ENCODE measurements around the gene GBA2.

Gene GBA2
- 49.9 reads per million, percentile 68 among the genes with 10 or more reads in this experiment for total RNA-seq

- DNase-seq: peak; percentile 50
Observed at GRCh38 chr9:35748858-35749514, at the start of gene GBA2, which contains the start of gene RGP1. Gene GBA2 (minus strand): TSS chr9:35749228. CDS start chr9:35748704, 524 bp downstream. Gene RGP1 (plus strand): TSS chr9:35749287. CDS start chr9:35749756, 469 bp downstream.

GRCh38 chr9:35797311-35798109, 48.5 kb upstream of the GBA2 start:
- no peak for DNase-seq

GRCh38 chr9:35795695-35796094, 46.7 kb upstream of the GBA2 start:
- no peak for DNase-seq

- no peak for DNase-seq
Observed at GRCh38 chr9:35793461-35793860, 44.4 kb upstream of the GBA2 start.

GRCh38 chr9:35792826-35793225, 43.8 kb upstream of the GBA2 start:
- DNase-seq: no peak

GRCh38 chr9:35792024-35792813, 43.2 kb upstream of the GBA2 start:
- DNase-seq: no peak

- DNase-seq: no peak
Observed at GRCh38 chr9:35791297-35791921, 42.4 kb upstream of the GBA2 start, which contains the start of gene NPR2. Gene NPR2 (plus strand): TSS chr9:35791591. CDS start chr9:35792409, 818 bp downstream.

GRCh38 chr9:35790385-35791296, 41.6 kb upstream of the GBA2 start:
- peak; percentile 54 for DNase-seq

- no peak for DNase-seq
Observed at GRCh38 chr9:35790025-35790384, 41.0 kb upstream of the GBA2 start.

- no peak for DNase-seq
Observed at GRCh38 chr9:35789541-35789940, 40.5 kb upstream of the GBA2 start.

GRCh38 chr9:35783418-35783817, 34.4 kb upstream of the GBA2 start:
- no peak for DNase-seq

GRCh38 chr9:35781066-35781465, 32.0 kb upstream of the GBA2 start:
- DNase-seq: no peak

GRCh38 chr9:35778496-35778895, 29.5 kb upstream of the GBA2 start:
- no peak for DNase-seq

- no peak for DNase-seq
Observed at GRCh38 chr9:35776018-35776417, 27.0 kb upstream of the GBA2 start.

- DNase-seq: no peak
Observed at GRCh38 chr9:35774907-35775635, 26.0 kb upstream of the GBA2 start.

GRCh38 chr9:35771943-35772342, 22.9 kb upstream of the GBA2 start:
- no peak for DNase-seq

- no peak for DNase-seq
Observed at GRCh38 chr9:35771534-35771933, 22.5 kb upstream of the GBA2 start.

- DNase-seq: no peak
Observed at GRCh38 chr9:35771075-35771433, 22.0 kb upstream of the GBA2 start.

GRCh38 chr9:35769763-35770162, 20.7 kb upstream of the GBA2 start:
- no peak for DNase-seq

GRCh38 chr9:35767458-35767857, 18.4 kb upstream of the GBA2 start:
- no peak for DNase-seq

GRCh38 chr9:35766997-35767396, 18.0 kb upstream of the GBA2 start:
- DNase-seq: no peak

All from effector CD4-positive, alpha-beta T cell (primary cell).